ENCODE measurements around the gene TADA3. TPM values are rescaled to one million over a fixed set of nuclear protein-coding genes. Genes with fewer than 3 reads are reported as not detected.

TADA3 gene
- total RNA-seq, 1 experiment from 2014 or later = 49.0 TPM

GRCh38 chr3:9754678-9755077, 37.6 kb downstream of the TADA3 start:
- Mint-ChIP-seq H3K4me3 (no peak overlapping the region), H3K27me3 (ENCODE audit: low read depth) (peaks cover 3% of the 10 kb centered on the region; the same call in 1 of the 2 replicates), H3K27ac (no peak overlapping the region), H3K9me3 (no peaks in the 10 kb centered on the region), H3K36me3 (peaks cover 33% of the 10 kb centered on the region), H3K4me1 (peaks cover 7% of the 10 kb centered on the region)
- DNase-seq (ENCODE audit: low spot score) (no peak), ATAC-seq (no peak)
- TF ChIP-seq ETV6 (CRISPR knock-in tag; IDR thresholded peaks at IDR 0.05) (no peak), NR3C1 (CRISPR knock-in tag; conservative IDR thresholded peaks at IDR 0.05; ENCODE audit: low read depth) (no peak), ARID4B (CRISPR knock-in tag; IDR thresholded peaks at IDR 0.05; ENCODE audit: borderline replicate concordance) (no peak), MLX (CRISPR knock-in tag; IDR thresholded peaks at IDR 0.05) (no peak), FOXP1 (CRISPR knock-in tag; IDR thresholded peaks at IDR 0.05; ENCODE audit: borderline replicate concordance) (no peak), NFYB (CRISPR knock-in tag; conservative IDR thresholded peaks at IDR 0.05; ENCODE audit: low read depth) (no peak), TCF7 (CRISPR knock-in tag; IDR thresholded peaks at IDR 0.05; ENCODE audit: low read depth) (no peak), ATF2 (CRISPR knock-in tag; IDR thresholded peaks at IDR 0.05; ENCODE audit: borderline replicate concordance, low read depth) (no peak), STAT6 (CRISPR knock-in tag; conservative IDR thresholded peaks at IDR 0.05; ENCODE audit: low read depth) (no peak), PRDM15 (CRISPR knock-in tag; IDR thresholded peaks at IDR 0.05) (no peak), JAZF1 (CRISPR knock-in tag; IDR thresholded peaks at IDR 0.05) (no peak), AR (CRISPR knock-in tag; IDR thresholded peaks at IDR 0.05) (no peak), NR1H2 (CRISPR knock-in tag; IDR thresholded peaks at IDR 0.05) (no peak), MYBL2 (CRISPR knock-in tag; IDR thresholded peaks at IDR 0.05) (no peak), ZNF396 (CRISPR knock-in tag; IDR thresholded peaks at IDR 0.05; ENCODE audit: borderline replicate concordance) (no peak), MXD4 (CRISPR knock-in tag; IDR thresholded peaks at IDR 0.05; ENCODE audit: borderline replicate concordance) (no peak), ZBTB43 (CRISPR knock-in tag; IDR thresholded peaks at IDR 0.05) (no peak)
- POLR2A ChIA-PET = no interaction called here
- CTCF ChIA-PET = interaction anchor here (0.8 kb wide), 1 partner anchor 192 kb away, joined by 3 read pairs; no protein-coding TSS in a partner anchor
